Endothelial cell of umbilical vein (primary cell): ENCODE data around the gene CLTB. TPM values are rescaled to one million over a fixed set of nuclear protein-coding genes. Genes with fewer than 3 reads are reported as not detected.

Source experiments
- BruUV-seq: library from RNA; stranded (reverse); fragments of 400-500 nt; replicated peaks from 2 replicates; lab custom pipeline; 2021; lab: Mats Ljungman, UMichigan
- CTCF ChIA-PET: fragments of 300-600, 350-600 bp; sonication (Branson Sonifier 250); formaldehyde crosslinking; loops from one replicate; lab custom pipeline; 2021; ENCODE audit warnings: antibody characterized with exemption, inconsistent platforms; lab: Charles Lee
- POLR2A ChIA-PET: fragments of 300-600, 350-600 bp; sonication (Branson Sonifier 250); formaldehyde crosslinking; loops from one replicate; lab custom pipeline; 2021; ENCODE audit warnings: antibody characterized with exemption, inconsistent platforms; lab: Charles Lee
- DNase-seq: peaks from one replicate; pipeline ENCODE4 v3.0.0-alpha.2; 2011; ENCODE audit warnings: low read depth, low spot score
- FAIRE-seq: peaks from 2 replicates; lab custom pipeline; 2011; peaks lifted over from hg19 to GRCh38; lab: Jason Lieb, UNC
- H2AFZ ChIP-seq: 2 replicates; pipeline ENCODE4 v1.6.0; 2012; ENCODE audit warnings: low read depth, low read length, control low read depth, inconsistent platforms
- H3K27ac ChIP-seq: 2 replicates; pipeline ENCODE4 v1.5.1; 2011; ENCODE audit warnings: low read depth, mild to moderate bottlenecking, control low read depth, low read length, moderate library complexity; ENCODE audit not compliant: insufficient read depth
- H3K27me3 ChIP-seq, 2 experiments: 2 replicates each; pipeline versions ENCODE4 v1.6.0 to v1.6.1; 2011; ENCODE audit warnings: low read length in 2 of 2, mixed read lengths in 1 of 2; ENCODE audit not compliant: control insufficient read depth in 2 of 2, insufficient read depth in 2 of 2
- H3K36me3 ChIP-seq, 2 experiments: 2 replicates in 1 of 2; 3 replicates in 1 of 2; pipeline ENCODE4 v1.5.1; 2011; ENCODE audit warnings: low read length in 2 of 2, mild to moderate bottlenecking in 1 of 2, moderate library complexity in 1 of 2; ENCODE audit not compliant: control insufficient read depth in 2 of 2, insufficient read depth in 2 of 2; ENCODE audit errors: extremely low read depth in 1 of 2
- H3K4me1 ChIP-seq: 3 replicates; pipeline ENCODE4 v1.5.1; 2011; ENCODE audit warnings: mild to moderate bottlenecking, low read length; ENCODE audit not compliant: control insufficient read depth, insufficient read depth; ENCODE audit errors: extremely low read depth
- H3K4me2 ChIP-seq: 2 replicates; pipeline ENCODE4 v1.6.1; 2011; ENCODE audit warnings: low read length, control low read depth, mixed read lengths; ENCODE audit not compliant: insufficient read depth
- H3K4me3 ChIP-seq, 3 experiments: fragments of 200-600 bp in 1 of 3; sonication (generic), shearing (Covaris generic) in 1 of 3; replicated peaks in 1 of 3; 2 replicates each; pipeline ENCODE4 v1.5.1; 2011 to 2016; ENCODE audit warnings: control low read depth in 3 of 3, low read length in 3 of 3, mild to moderate bottlenecking in 2 of 3, inconsistent platforms in 1 of 3, low read depth in 1 of 3, moderate library complexity in 1 of 3; ENCODE audit not compliant: insufficient read depth in 1 of 3
- H3K79me2 ChIP-seq: 2 replicates; pipeline ENCODE4 v1.6.0; 2012; ENCODE audit warnings: low read length, inconsistent platforms; ENCODE audit not compliant: control insufficient read depth, insufficient read depth
- H3K9ac ChIP-seq: replicated peaks from 2 replicates; pipeline ENCODE3; 2011; ENCODE audit warnings: low read length, control low read depth; ENCODE audit not compliant: insufficient read depth; ENCODE audit errors: extremely low read depth
- H3K9me1 ChIP-seq: replicated peaks from 3 replicates; pipeline ENCODE4 v1.6.0; 2011; ENCODE audit warnings: mild to moderate bottlenecking, low read length; ENCODE audit not compliant: control insufficient read depth, insufficient read depth; ENCODE audit errors: extremely low read depth
- H3K9me3 ChIP-seq: replicated peaks from 2 replicates; pipeline ENCODE4 v1.5.1; 2012; ENCODE audit warnings: low read length, inconsistent platforms; ENCODE audit not compliant: control insufficient read depth, insufficient read depth
- H4K20me1 ChIP-seq: replicated peaks from 2 replicates; pipeline ENCODE3; 2011; ENCODE audit warnings: mild to moderate bottlenecking, low read length; ENCODE audit not compliant: control insufficient read depth, insufficient read depth; ENCODE audit errors: extremely low read depth
- EZH2 ChIP-seq: IDR thresholded peaks from 2 replicates; pipeline ENCODE4 v1.6.1; 2012; ENCODE audit warnings: borderline replicate concordance, low read depth, mild to moderate bottlenecking, moderate library complexity, low read length, inconsistent platforms; ENCODE audit not compliant: severe bottlenecking
- FOS ChIP-seq: IDR thresholded peaks from 2 replicates; pipeline ENCODE4 v1.6.1; 2011; ENCODE audit warnings: mild to moderate bottlenecking, low read length, moderate library complexity, borderline replicate concordance; ENCODE audit not compliant: insufficient read depth
- GATA2 ChIP-seq: IDR thresholded peaks from 2 replicates; pipeline ENCODE4 v1.7.0; 2011; ENCODE audit warnings: low read depth, mild to moderate bottlenecking, moderate library complexity, mixed read lengths, low read length; ENCODE audit not compliant: insufficient read length, insufficient read depth
- JUN ChIP-seq: IDR thresholded peaks from 2 replicates; pipeline ENCODE4 v1.6.1; 2011; ENCODE audit warnings: borderline replicate concordance, low read depth; ENCODE audit not compliant: insufficient read length, insufficient read depth
- MYC ChIP-seq: IDR thresholded peaks from one replicate; pipeline ENCODE4 v1.6.1; 2011; ENCODE audit warnings: mild to moderate bottlenecking, low read depth, low read length
- POLR2A ChIP-seq: IDR thresholded peaks from 2 replicates; pipeline ENCODE4 v1.6.1; 2012; ENCODE audit warnings: low read depth, mild to moderate bottlenecking, control low read depth, low read length
- POLR2AphosphoS5 ChIP-seq: IDR thresholded peaks from 2 replicates; pipeline ENCODE4 v1.6.1; 2012; ENCODE audit warnings: low read depth, mild to moderate bottlenecking, control low read depth, low read length, moderate library complexity; ENCODE audit not compliant: insufficient read depth
- dilution Hi-C: fragments of 300-500 bp; cut with MboI; formaldehyde crosslinking; loops from one replicate; pipeline ENCODE4 v1.15.0; 2019; ENCODE audit warnings: low sequenced_read_pairs; ENCODE audit not compliant: extremely low pct_ligation_motif_present
- intact Hi-C: fragments of 100-400 bp; cut with micrococcal nuclease; formaldehyde crosslinking; loops from one replicate; pipeline ENCODE4 v1.10.0; 2022
- polyA plus RNA-seq, 4 experiments: library from polyadenylated mRNA; depleted of rRNA in 3 of 4; stranded (reverse) in 3 of 4; unstranded in 1 of 4; fragments of >200 nt; gene quantifications; 2 replicates each; pipeline versions ENCODE4 v1.2.1 to v1.2.3, GENCODE V29; 2011 to 2012; ENCODE audit warnings: missing spikeins in 1 of 4
- total RNA-seq: library from RNA; stranded (reverse); gene quantifications from 2 replicates; pipeline ENCODE4 v1.2.3, GENCODE V29; 2021
- TF ChIP-seq, protein P1 (sequence below): IDR thresholded peaks from 2 replicates; pipeline ENCODE4 v1.6.1; 2011; ENCODE audit not compliant: insufficient read depth, insufficient read length

CLTB gene
- total and polyA plus RNA-seq, 2 donors (not counting 3 experiments of a cell fraction or from before 2014, with no cell fraction given) = 73.2 to 111 TPM

GRCh38 chr5:176371621-176372539 is 44.5 kb downstream of the CLTB start:
- no TSS peak for BruUV-seq
- Histone ChIP-seq H4K20me1 (no peaks in the 10 kb centered on the region), H3K9me3 (no peaks in the 10 kb centered on the region), H3K4me2 (no peak overlapping the region), H3K9ac (no peak overlapping the region), H3K4me3 (no peak overlapping the region), H3K36me3 (peaks cover 0 to 20% of the 10 kb centered on the region in 2 experiments), H3K27ac (no peak overlapping the region), H2AFZ (no peak overlapping the region), H3K4me1 (no peaks in the 10 kb centered on the region), H3K79me2 (no peaks in the 10 kb centered on the region), H3K27me3 (no peaks in the 10 kb centered on the region), H3K9me1 (no peaks in the 10 kb centered on the region)
- intact Hi-C loops = no loop called here
- dilution Hi-C loops = no loop called here
- no peak for DNase-seq
- POLR2A ChIA-PET = no interaction called here
- no peak for FAIRE-seq
- CTCF ChIA-PET = interaction anchor here (1.6 kb wide), 1 partner anchor 11 kb away, joined by 4 read pairs; the partner anchor contains the start of gene KIAA1191
- no peak for TF ChIP-seq MYC
- TF ChIP-seq POLR2A = no peak
- no peak for TF ChIP-seq POLR2AphosphoS5

DNA sequence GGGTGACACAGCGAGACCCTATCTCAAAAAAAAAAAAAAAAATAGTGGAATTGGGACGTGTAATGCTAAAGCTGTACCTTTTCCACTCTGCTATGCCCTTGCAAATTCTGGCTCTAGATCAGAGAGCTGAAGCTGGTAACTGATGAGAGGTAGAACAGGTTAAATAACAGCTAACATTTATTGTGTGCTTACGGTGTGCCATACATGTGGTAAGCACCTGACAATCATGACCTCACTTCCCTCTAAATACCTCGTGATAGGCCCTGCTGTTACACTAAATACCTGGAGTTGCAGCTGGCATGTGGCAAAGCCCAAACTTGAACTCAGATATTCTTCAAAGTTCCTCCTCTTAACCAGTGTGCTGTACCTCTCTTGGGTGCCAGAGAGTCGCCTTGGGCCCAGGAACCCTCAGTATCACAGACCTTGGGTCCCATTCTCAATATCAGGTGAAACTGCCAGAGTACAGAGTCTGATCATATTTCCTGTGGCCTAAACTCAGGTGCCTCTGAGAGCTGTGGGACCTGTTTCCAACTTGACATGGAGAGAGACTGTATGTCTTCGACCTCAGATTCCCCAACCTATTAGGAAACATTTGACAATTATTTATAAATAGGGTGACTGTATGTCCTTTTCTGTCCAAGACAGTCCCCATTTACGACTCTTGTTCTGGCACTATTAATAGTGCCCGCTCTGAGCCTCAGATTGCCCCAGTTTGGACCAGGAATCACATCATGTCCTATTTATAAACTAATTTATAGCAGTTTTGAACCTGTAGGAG is 46.2 kb downstream of the CLTB start:
- CTCF ChIA-PET = interaction anchor here (1.0 kb wide), 1 partner anchor 641 kb away, joined by 4 read pairs; no protein-coding TSS in a partner anchor
- no peak for FAIRE-seq

More for the DNA sequence above, 46.2 kb downstream of the CLTB start:
- dilution Hi-C loops (no loop called here), intact Hi-C loops (loop anchor here (10.0 kb wide), 1 partner anchor 135 kb away; the partner anchor contains the start of gene SIMC1)
- H2AFZ ChIP-seq = no peak overlapping the region
- H3K36me3 ChIP-seq = peaks cover 0 to 20% of the 10 kb centered on the region in 2 experiments
- H3K27ac ChIP-seq = no peak overlapping the region
- no peak overlapping the region for H3K4me3 ChIP-seq
- no TSS peak for BruUV-seq
- peaks cover 5% of the 10 kb centered on the region for H3K4me1 ChIP-seq
- TF ChIP-seq GATA2 (no peak), EZH2 (no peak), FOS (no peak), JUN (no peak), MYC (no peak), POLR2A (no peak)
- TF ChIP-seq, protein P1, sequence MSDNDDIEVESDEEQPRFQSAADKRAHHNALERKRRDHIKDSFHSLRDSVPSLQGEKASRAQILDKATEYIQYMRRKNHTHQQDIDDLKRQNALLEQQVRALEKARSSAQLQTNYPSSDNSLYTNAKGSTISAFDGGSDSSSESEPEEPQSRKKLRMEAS = no peak
- no peaks in the 10 kb centered on the region for H3K9me3 ChIP-seq
- no peak overlapping the region for H3K9ac ChIP-seq
- H3K27me3 ChIP-seq = no peaks in the 10 kb centered on the region
- DNase-seq = no peak
- no peaks in the 10 kb centered on the region for H3K79me2 ChIP-seq
- no peak overlapping the region for H3K4me2 ChIP-seq
- no peaks in the 10 kb centered on the region for H3K9me1 ChIP-seq
- H4K20me1 ChIP-seq = no peaks in the 10 kb centered on the region
- POLR2A ChIA-PET = no interaction called here
